C4-2B (cell line): ENCODE results near the gene SFXN5.

Source experiments
- ZFX ChIP-seq: fragments of 450-650 bp; IDR thresholded peaks from 2 replicates; pipeline ENCODE4 v1.6.1; 2017
- TF ChIP-seq, protein P1 (sequence below): fragments of 450-650 bp; conservative IDR thresholded peaks from 2 replicates; pipeline ENCODE4 v1.5.1; 2017; ENCODE audit warnings: mild to moderate bottlenecking

DNA sequence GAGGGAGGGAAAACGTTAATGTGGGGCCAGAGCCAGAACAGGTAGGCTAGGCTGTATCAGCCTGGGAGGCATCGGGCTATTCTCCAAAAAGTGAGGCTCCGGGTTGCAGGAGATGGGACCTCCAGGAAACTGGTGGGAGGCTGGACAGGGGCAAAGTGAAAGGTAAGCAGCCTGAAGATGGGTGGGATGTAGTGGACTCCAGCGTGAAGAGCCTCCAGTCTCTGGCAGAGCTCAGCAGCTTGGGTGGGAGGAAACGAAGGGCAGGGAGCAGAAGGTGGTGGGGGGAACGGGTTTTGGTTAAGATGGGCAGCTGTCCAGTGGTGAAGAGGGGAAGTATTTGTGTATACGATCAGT is 157.3 kb downstream of the SFXN5 start:
- TF ChIP-seq, protein P1, sequence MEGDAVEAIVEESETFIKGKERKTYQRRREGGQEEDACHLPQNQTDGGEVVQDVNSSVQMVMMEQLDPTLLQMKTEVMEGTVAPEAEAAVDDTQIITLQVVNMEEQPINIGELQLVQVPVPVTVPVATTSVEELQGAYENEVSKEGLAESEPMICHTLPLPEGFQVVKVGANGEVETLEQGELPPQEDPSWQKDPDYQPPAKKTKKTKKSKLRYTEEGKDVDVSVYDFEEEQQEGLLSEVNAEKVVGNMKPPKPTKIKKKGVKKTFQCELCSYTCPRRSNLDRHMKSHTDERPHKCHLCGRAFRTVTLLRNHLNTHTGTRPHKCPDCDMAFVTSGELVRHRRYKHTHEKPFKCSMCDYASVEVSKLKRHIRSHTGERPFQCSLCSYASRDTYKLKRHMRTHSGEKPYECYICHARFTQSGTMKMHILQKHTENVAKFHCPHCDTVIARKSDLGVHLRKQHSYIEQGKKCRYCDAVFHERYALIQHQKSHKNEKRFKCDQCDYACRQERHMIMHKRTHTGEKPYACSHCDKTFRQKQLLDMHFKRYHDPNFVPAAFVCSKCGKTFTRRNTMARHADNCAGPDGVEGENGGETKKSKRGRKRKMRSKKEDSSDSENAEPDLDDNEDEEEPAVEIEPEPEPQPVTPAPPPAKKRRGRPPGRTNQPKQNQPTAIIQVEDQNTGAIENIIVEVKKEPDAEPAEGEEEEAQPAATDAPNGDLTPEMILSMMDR, result no peak
- no peak for TF ChIP-seq ZFX
